ENCODE measurements around the gene SUSD6.

The SUSD6 gene

GRCh38 chr14:69611172-69612013 lies at the start of gene SUSD6:
SUSD6 (plus strand) TSS chr14:69611596; CDS start chr14:69658593, 46,997 bp downstream.
- Mint-ChIP-seq H3K27ac (peak within 1 kb of the TSS; percentile 99), H3K27me3 (no peaks in the 10 kb centered on the region), H3K9me3 (no peaks in the 10 kb centered on the region), H3K4me3 (peak within 1 kb of the TSS; percentile 98), H3K36me3 (no peaks in the 10 kb centered on the region), H3K4me1 (peaks cover 42% of the 10 kb centered on the region)
- peak; percentile 65 for ATAC-seq (ENCODE audit: low read depth)
- DNase-seq (ENCODE audit: low spot score in 2 of 2) = peak; percentile 78 to 85

- H3K27ac Mint-ChIP-seq = no peak overlapping the region
- H3K27me3 Mint-ChIP-seq = peaks cover 17% of the 10 kb centered on the region
- ATAC-seq (ENCODE audit: low read depth) (no peak), DNase-seq (ENCODE audit: low spot score in 2 of 2) (no peak)
- no peak overlapping the region for H3K4me3 Mint-ChIP-seq
- H3K36me3 Mint-ChIP-seq = no peaks in the 10 kb centered on the region
- no peaks in the 10 kb centered on the region for H3K4me1 Mint-ChIP-seq
- H3K9me3 Mint-ChIP-seq = no peaks in the 10 kb centered on the region
Measured at GRCh38 chr14:69561893-69562292, 49.5 kb upstream of the SUSD6 start.

- Mint-ChIP-seq H3K4me1 (no peaks in the 10 kb centered on the region), H3K27me3 (peaks cover 21% of the 10 kb centered on the region), H3K4me3 (no peak overlapping the region), H3K27ac (no peak overlapping the region), H3K36me3 (no peaks in the 10 kb centered on the region), H3K9me3 (no peaks in the 10 kb centered on the region)
- ATAC-seq (ENCODE audit: low read depth) (no peak), DNase-seq (ENCODE audit: low spot score in 2 of 2) (no peak)
Measured at GRCh38 chr14:69567563-69567962, 43.8 kb upstream of the SUSD6 start.

- ATAC-seq (ENCODE audit: low read depth) (no peak), DNase-seq (ENCODE audit: low spot score in 2 of 2) (no peak)
- Mint-ChIP-seq H3K27ac (no peak overlapping the region), H3K9me3 (no peaks in the 10 kb centered on the region), H3K4me1 (peaks cover 8% of the 10 kb centered on the region), H3K36me3 (no peaks in the 10 kb centered on the region), H3K4me3 (no peak overlapping the region), H3K27me3 (peaks cover 22% of the 10 kb centered on the region)
Measured at GRCh38 chr14:69569859-69570258, 41.5 kb upstream of the SUSD6 start.

GRCh38 chr14:69570836-69571330 lies 40.5 kb upstream of the SUSD6 start:
- Mint-ChIP-seq H3K9me3 (no peaks in the 10 kb centered on the region), H3K36me3 (no peaks in the 10 kb centered on the region), H3K4me3 (peak overlapping the region; percentile 32), H3K27ac (no peak overlapping the region), H3K27me3 (peaks cover 24% of the 10 kb centered on the region), H3K4me1 (peaks cover 8% of the 10 kb centered on the region)
- ATAC-seq (ENCODE audit: low read depth) (no peak), DNase-seq (ENCODE audit: low spot score in 2 of 2) (no peak)

- H3K4me1 Mint-ChIP-seq = peaks cover 8% of the 10 kb centered on the region
- no peak overlapping the region for H3K4me3 Mint-ChIP-seq
- H3K27ac Mint-ChIP-seq = no peak overlapping the region
Measured at GRCh38 chr14:69571449-69572029, 39.9 kb upstream of the SUSD6 start.

GRCh38 chr14:69572030-69572840 lies 39.2 kb upstream of the SUSD6 start:
- peaks cover 8% of the 10 kb centered on the region for H3K4me1 Mint-ChIP-seq
- ATAC-seq (ENCODE audit: low read depth) = no peak
- H3K9me3 Mint-ChIP-seq = no peaks in the 10 kb centered on the region
- no peak for DNase-seq (ENCODE audit: low spot score in 2 of 2)
- H3K27me3 Mint-ChIP-seq = peaks cover 33% of the 10 kb centered on the region
- peak overlapping the region; percentile 50 for H3K4me3 Mint-ChIP-seq
- H3K36me3 Mint-ChIP-seq = no peaks in the 10 kb centered on the region
- no peak overlapping the region for H3K27ac Mint-ChIP-seq

More at GRCh38 chr14:69571449-69572029, 39.9 kb upstream of the SUSD6 start:
- Mint-ChIP-seq H3K9me3 (no peaks in the 10 kb centered on the region), H3K27me3 (peaks cover 29% of the 10 kb centered on the region), H3K36me3 (no peaks in the 10 kb centered on the region)
- ATAC-seq (ENCODE audit: low read depth) (no peak), DNase-seq (ENCODE audit: low spot score in 2 of 2) (no peak)

GRCh38 chr14:69572841-69573135 lies 38.6 kb upstream of the SUSD6 start:
- peaks cover 8% of the 10 kb centered on the region for H3K4me1 Mint-ChIP-seq
- no peaks in the 10 kb centered on the region for H3K36me3 Mint-ChIP-seq
- ATAC-seq (ENCODE audit: low read depth) = no peak
- peak overlapping the region; percentile 50 for H3K4me3 Mint-ChIP-seq
- DNase-seq (ENCODE audit: low spot score in 2 of 2) = no peak
- no peaks in the 10 kb centered on the region for H3K9me3 Mint-ChIP-seq
- no peak overlapping the region for H3K27ac Mint-ChIP-seq
- peaks cover 29% of the 10 kb centered on the region for H3K27me3 Mint-ChIP-seq

GRCh38 chr14:69573205-69573830 lies 38.1 kb upstream of the SUSD6 start:
- ATAC-seq (ENCODE audit: low read depth) = no peak
- DNase-seq (ENCODE audit: low spot score in 2 of 2) = no peak
- H3K4me1 Mint-ChIP-seq = peaks cover 8% of the 10 kb centered on the region
- no peak overlapping the region for H3K27ac Mint-ChIP-seq
- no peaks in the 10 kb centered on the region for H3K36me3 Mint-ChIP-seq
- H3K9me3 Mint-ChIP-seq = no peaks in the 10 kb centered on the region
- peaks cover 26% of the 10 kb centered on the region for H3K27me3 Mint-ChIP-seq
- peak overlapping the region; percentile 73 for H3K4me3 Mint-ChIP-seq

GRCh38 chr14:69573831-69574262 lies 37.5 kb upstream of the SUSD6 start:
- Mint-ChIP-seq H3K36me3 (no peaks in the 10 kb centered on the region), H3K4me3 (peak overlapping the region; percentile 73), H3K27ac (no peak overlapping the region), H3K9me3 (no peaks in the 10 kb centered on the region), H3K4me1 (peaks cover 8% of the 10 kb centered on the region), H3K27me3 (peaks cover 24% of the 10 kb centered on the region)
- DNase-seq (ENCODE audit: low spot score in 2 of 2) (no peak), ATAC-seq (ENCODE audit: low read depth) (no peak)

GRCh38 chr14:69574263-69574953 lies 37.0 kb upstream of the SUSD6 start, which contains the start of gene CCDC177:
CCDC177 (minus strand) TSS chr14:69574871; CDS start chr14:69573622, 1,249 bp downstream.
- peak; percentile 85 for ATAC-seq (ENCODE audit: low read depth)

GRCh38 chr14:69574954-69575295 lies 36.5 kb upstream of the SUSD6 start:
- Mint-ChIP-seq H3K4me1 (peaks cover 8% of the 10 kb centered on the region), H3K4me3 (peak overlapping the region; percentile 83), H3K27me3 (peaks cover 22% of the 10 kb centered on the region), H3K36me3 (no peaks in the 10 kb centered on the region), H3K27ac (no peak overlapping the region), H3K9me3 (no peaks in the 10 kb centered on the region)
- ATAC-seq (ENCODE audit: low read depth) = peak; percentile 11
- no peak for DNase-seq (ENCODE audit: low spot score in 2 of 2)

More at GRCh38 chr14:69574263-69574953, 37.0 kb upstream of the SUSD6 start, which contains the start of gene CCDC177:
- Mint-ChIP-seq H3K4me1 (peaks cover 8% of the 10 kb centered on the region), H3K9me3 (no peaks in the 10 kb centered on the region), H3K27me3 (peaks cover 22% of the 10 kb centered on the region), H3K27ac (no peak within 1 kb of the TSS), H3K36me3 (no peaks in the 10 kb centered on the region), H3K4me3 (peak within 1 kb of the TSS; percentile 83)
- DNase-seq (ENCODE audit: low spot score in 2 of 2) = peak; percentile 72

GRCh38 chr14:69579476-69579875 lies 31.9 kb upstream of the SUSD6 start:
- no peak overlapping the region for H3K27ac Mint-ChIP-seq

More at GRCh38 chr14:69579476-69579875, 31.9 kb upstream of the SUSD6 start:
- Mint-ChIP-seq H3K27me3 (peaks cover 16% of the 10 kb centered on the region), H3K9me3 (no peaks in the 10 kb centered on the region), H3K36me3 (no peaks in the 10 kb centered on the region), H3K4me3 (no peak overlapping the region), H3K4me1 (peaks cover 7% of the 10 kb centered on the region)
- DNase-seq (ENCODE audit: low spot score in 2 of 2) = no peak
- no peak for ATAC-seq (ENCODE audit: low read depth)

Measured in memory B cell (primary cell).